ENCODE data around the gene CMC2.

Gene CMC2

GRCh38 chr16:81006813-81007695 is at the start of gene CMC2, which contains the start of gene CENPN:
Gene CMC2 (minus strand): TSS chr16:81006885. CDS start chr16:80997394, 9,491 bp downstream.
Gene CENPN (plus strand): TSS chr16:81007214. CDS start chr16:81011940, 4,726 bp downstream.
- H3K9me3 ChIP-seq (ENCODE audit: low read length), result no peaks in the 10 kb centered on the region

GRCh38 chr16:81053761-81054160 is 47.1 kb upstream of the CMC2 start:
- H3K36me3 ChIP-seq (ENCODE audit: insufficient read depth, low read length), result no peaks in the 10 kb centered on the region
- no peak overlapping the region for H2AFZ ChIP-seq (ENCODE audit: low read depth, low read length)
- H3K27me3 ChIP-seq (ENCODE audit: insufficient read depth, low read length), result no peaks in the 10 kb centered on the region
- no peaks in the 10 kb centered on the region for H3K9me3 ChIP-seq (ENCODE audit: low read length)
- no peak overlapping the region for H3K4me3 ChIP-seq (ENCODE audit: low read length)
- H3K4me1 ChIP-seq (ENCODE audit: insufficient read depth, low read length), result no peaks in the 10 kb centered on the region

More at GRCh38 chr16:81006813-81007695, at the start of gene CMC2, which contains the start of gene CENPN:
- H3K27me3 ChIP-seq (ENCODE audit: insufficient read depth, low read length), result no peaks in the 10 kb centered on the region
- peaks cover 6% of the 10 kb centered on the region for H3K36me3 ChIP-seq (ENCODE audit: insufficient read depth, low read length)
- peaks cover 13% of the 10 kb centered on the region for H3K4me1 ChIP-seq (ENCODE audit: insufficient read depth, low read length)
- peak within 1 kb of the TSS; percentile 62 for H2AFZ ChIP-seq (ENCODE audit: low read depth, low read length)
- H3K4me3 ChIP-seq (ENCODE audit: low read length), result peak within 1 kb of the TSS; percentile 66

GRCh38 chr16:81042821-81043220 is 36.1 kb upstream of the CMC2 start:
- Histone ChIP-seq H3K27me3 (ENCODE audit: insufficient read depth, low read length) (no peaks in the 10 kb centered on the region), H3K4me3 (ENCODE audit: low read length) (no peak overlapping the region), H3K36me3 (ENCODE audit: insufficient read depth, low read length) (peaks cover 74% of the 10 kb centered on the region), H3K9me3 (ENCODE audit: low read length) (no peaks in the 10 kb centered on the region), H3K4me1 (ENCODE audit: insufficient read depth, low read length) (no peaks in the 10 kb centered on the region), H2AFZ (ENCODE audit: low read depth, low read length) (no peak overlapping the region)

GRCh38 chr16:81041696-81042095 is 35.0 kb upstream of the CMC2 start:
- Histone ChIP-seq H3K27me3 (ENCODE audit: insufficient read depth, low read length) (no peaks in the 10 kb centered on the region), H3K36me3 (ENCODE audit: insufficient read depth, low read length) (peaks cover 79% of the 10 kb centered on the region), H3K4me3 (ENCODE audit: low read length) (no peak overlapping the region), H2AFZ (ENCODE audit: low read depth, low read length) (no peak overlapping the region), H3K9me3 (ENCODE audit: low read length) (no peaks in the 10 kb centered on the region), H3K4me1 (ENCODE audit: insufficient read depth, low read length) (peaks cover 7% of the 10 kb centered on the region)

GRCh38 chr16:81040842-81041241 is 34.2 kb upstream of the CMC2 start:
- peaks cover 75% of the 10 kb centered on the region for H3K36me3 ChIP-seq (ENCODE audit: insufficient read depth, low read length)
- H2AFZ ChIP-seq (ENCODE audit: low read depth, low read length), result no peak overlapping the region
- H3K9me3 ChIP-seq (ENCODE audit: low read length), result no peaks in the 10 kb centered on the region
- peaks cover 9% of the 10 kb centered on the region for H3K4me1 ChIP-seq (ENCODE audit: insufficient read depth, low read length)
- H3K27me3 ChIP-seq (ENCODE audit: insufficient read depth, low read length), result no peaks in the 10 kb centered on the region
- H3K4me3 ChIP-seq (ENCODE audit: low read length), result no peak overlapping the region

GRCh38 chr16:81040131-81040530 is 33.4 kb upstream of the CMC2 start:
- no peak overlapping the region for H2AFZ ChIP-seq (ENCODE audit: low read depth, low read length)
- no peaks in the 10 kb centered on the region for H3K27me3 ChIP-seq (ENCODE audit: insufficient read depth, low read length)
- peaks cover 9% of the 10 kb centered on the region for H3K4me1 ChIP-seq (ENCODE audit: insufficient read depth, low read length)
- H3K4me3 ChIP-seq (ENCODE audit: low read length), result no peak overlapping the region
- H3K9me3 ChIP-seq (ENCODE audit: low read length), result no peaks in the 10 kb centered on the region
- H3K36me3 ChIP-seq (ENCODE audit: insufficient read depth, low read length), result peaks cover 70% of the 10 kb centered on the region

- H3K4me1 ChIP-seq (ENCODE audit: insufficient read depth, low read length), result peaks cover 9% of the 10 kb centered on the region
- peak overlapping the region; percentile 67 for H3K4me3 ChIP-seq (ENCODE audit: low read length)
- no peaks in the 10 kb centered on the region for H3K9me3 ChIP-seq (ENCODE audit: low read length)
- no peak overlapping the region for H2AFZ ChIP-seq (ENCODE audit: low read depth, low read length)
- H3K36me3 ChIP-seq (ENCODE audit: insufficient read depth, low read length), result peaks cover 38% of the 10 kb centered on the region
- no peaks in the 10 kb centered on the region for H3K27me3 ChIP-seq (ENCODE audit: insufficient read depth, low read length)
Observed at GRCh38 chr16:81036751-81037350, 30.2 kb upstream of the CMC2 start.

GRCh38 chr16:81035975-81036750 is 29.5 kb upstream of the CMC2 start:
- Histone ChIP-seq H2AFZ (ENCODE audit: low read depth, low read length) (peak overlapping the region; percentile 58), H3K4me3 (ENCODE audit: low read length) (peak overlapping the region; percentile 67), H3K36me3 (ENCODE audit: insufficient read depth, low read length) (peaks cover 32% of the 10 kb centered on the region), H3K9me3 (ENCODE audit: low read length) (no peaks in the 10 kb centered on the region), H3K27me3 (ENCODE audit: insufficient read depth, low read length) (no peaks in the 10 kb centered on the region), H3K4me1 (ENCODE audit: insufficient read depth, low read length) (peaks cover 9% of the 10 kb centered on the region)

GRCh38 chr16:81035398-81035974 is 28.8 kb upstream of the CMC2 start, which contains the start of gene ATMIN:
Gene ATMIN (plus strand): TSS chr16:81035842. CDS start chr16:81035871, 29 bp downstream.
- peaks cover 9% of the 10 kb centered on the region for H3K4me1 ChIP-seq (ENCODE audit: insufficient read depth, low read length)
- peak within 1 kb of the TSS; percentile 67 for H3K4me3 ChIP-seq (ENCODE audit: low read length)
- no peaks in the 10 kb centered on the region for H3K9me3 ChIP-seq (ENCODE audit: low read length)
- H3K36me3 ChIP-seq (ENCODE audit: insufficient read depth, low read length), result peaks cover 25% of the 10 kb centered on the region
- no peaks in the 10 kb centered on the region for H3K27me3 ChIP-seq (ENCODE audit: insufficient read depth, low read length)
- H2AFZ ChIP-seq (ENCODE audit: low read depth, low read length), result peak within 1 kb of the TSS; percentile 58

- no peaks in the 10 kb centered on the region for H3K27me3 ChIP-seq (ENCODE audit: insufficient read depth, low read length)
- no peaks in the 10 kb centered on the region for H3K9me3 ChIP-seq (ENCODE audit: low read length)
- H3K36me3 ChIP-seq (ENCODE audit: insufficient read depth, low read length), result peaks cover 38% of the 10 kb centered on the region
- no peak overlapping the region for H3K4me3 ChIP-seq (ENCODE audit: low read length)
- no peak overlapping the region for H2AFZ ChIP-seq (ENCODE audit: low read depth, low read length)
- H3K4me1 ChIP-seq (ENCODE audit: insufficient read depth, low read length), result no peaks in the 10 kb centered on the region
Observed at GRCh38 chr16:81029930-81030604, 23.4 kb upstream of the CMC2 start.

GRCh38 chr16:81026429-81026828 is 19.7 kb upstream of the CMC2 start:
- H3K9me3 ChIP-seq (ENCODE audit: low read length), result no peaks in the 10 kb centered on the region
- no peaks in the 10 kb centered on the region for H3K4me1 ChIP-seq (ENCODE audit: insufficient read depth, low read length)
- H3K4me3 ChIP-seq (ENCODE audit: low read length), result no peak overlapping the region
- peaks cover 65% of the 10 kb centered on the region for H3K36me3 ChIP-seq (ENCODE audit: insufficient read depth, low read length)
- H3K27me3 ChIP-seq (ENCODE audit: insufficient read depth, low read length), result no peaks in the 10 kb centered on the region
- no peak overlapping the region for H2AFZ ChIP-seq (ENCODE audit: low read depth, low read length)

GRCh38 chr16:81018496-81018895 is 11.8 kb upstream of the CMC2 start:
- Histone ChIP-seq H3K4me1 (ENCODE audit: insufficient read depth, low read length) (no peaks in the 10 kb centered on the region), H3K9me3 (ENCODE audit: low read length) (no peaks in the 10 kb centered on the region), H3K4me3 (ENCODE audit: low read length) (no peak overlapping the region), H3K36me3 (ENCODE audit: insufficient read depth, low read length) (peaks cover 86% of the 10 kb centered on the region), H3K27me3 (ENCODE audit: insufficient read depth, low read length) (no peaks in the 10 kb centered on the region), H2AFZ (ENCODE audit: low read depth, low read length) (no peak overlapping the region)

Measured in neuron (in vitro differentiated cells).